ENCODE measurements around the gene ZNF692. TPM values are rescaled to one million over a fixed set of nuclear protein-coding genes. Genes with fewer than 3 reads are reported as not detected.

ZNF692 gene
- total and polyA plus RNA-seq, 2 of the 13 experiments (the other 11 are each of a cell fraction or from before 2014, with no cell fraction given), result 27.3 to 45.8 TPM

DNA sequence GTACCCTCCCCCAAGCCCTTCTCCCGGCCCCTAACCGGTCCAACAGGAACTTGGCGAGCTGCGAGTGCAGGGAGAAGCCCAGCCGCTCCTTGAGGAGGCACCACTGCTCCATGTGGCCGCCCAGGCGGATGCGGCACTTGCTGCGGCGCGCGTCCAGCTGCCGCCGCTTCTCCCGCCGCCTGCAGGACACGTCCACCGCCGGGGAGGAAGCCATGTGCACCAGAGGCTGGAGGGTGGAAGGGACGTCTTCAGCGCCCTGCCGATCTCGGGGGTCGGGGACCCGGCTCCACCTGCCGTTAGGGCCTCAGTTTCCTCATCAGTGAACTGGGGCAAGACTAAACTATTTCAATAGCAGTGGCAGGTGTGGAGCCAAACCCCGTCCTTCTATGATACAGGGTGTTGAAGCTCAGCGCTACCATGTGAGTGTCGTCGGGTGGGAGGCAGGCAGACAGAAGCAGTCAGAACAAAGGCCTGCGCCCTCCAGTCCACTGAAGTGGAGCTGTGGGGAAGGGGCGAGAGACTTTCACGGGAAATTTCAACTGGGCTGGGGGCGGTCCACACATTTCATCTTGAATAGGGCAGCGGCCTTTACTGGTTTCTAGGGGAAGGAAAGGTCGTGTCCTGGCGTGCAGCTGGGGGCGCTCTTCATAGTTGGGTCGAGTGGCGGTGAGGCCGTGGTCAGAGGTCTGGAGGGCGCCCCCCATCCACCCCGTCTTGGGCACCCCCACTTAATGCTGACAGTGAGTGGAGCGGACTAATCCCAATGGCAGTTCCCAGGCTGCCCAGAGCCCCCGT lies 592 bp downstream of the ZNF692 start (continued):
- TF ChIP-seq, protein P1, sequence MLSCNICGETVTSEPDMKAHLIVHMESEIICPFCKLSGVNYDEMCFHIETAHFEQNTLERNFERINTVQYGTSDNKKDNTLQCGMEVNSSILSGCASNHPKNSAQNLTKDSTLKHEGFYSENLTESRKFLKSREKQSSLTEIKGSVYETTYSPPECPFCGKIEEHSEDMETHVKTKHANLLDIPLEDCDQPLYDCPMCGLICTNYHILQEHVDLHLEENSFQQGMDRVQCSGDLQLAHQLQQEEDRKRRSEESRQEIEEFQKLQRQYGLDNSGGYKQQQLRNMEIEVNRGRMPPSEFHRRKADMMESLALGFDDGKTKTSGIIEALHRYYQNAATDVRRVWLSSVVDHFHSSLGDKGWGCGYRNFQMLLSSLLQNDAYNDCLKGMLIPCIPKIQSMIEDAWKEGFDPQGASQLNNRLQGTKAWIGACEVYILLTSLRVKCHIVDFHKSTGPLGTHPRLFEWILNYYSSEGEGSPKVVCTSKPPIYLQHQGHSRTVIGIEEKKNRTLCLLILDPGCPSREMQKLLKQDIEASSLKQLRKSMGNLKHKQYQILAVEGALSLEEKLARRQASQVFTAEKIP (CRISPR knock-in tag; IDR thresholded peaks at IDR 0.05; ENCODE audit: borderline replicate concordance), result no peak
- TF ChIP-seq TCF12 (IDR thresholded peaks at IDR 0.05), result no peak
- peak; percentile 70; the same call in 1 of the 2 replicates for TF ChIP-seq TCF12 (CRISPR knock-in tag; IDR thresholded peaks at IDR 0.05)
- TF ChIP-seq, protein P2, sequence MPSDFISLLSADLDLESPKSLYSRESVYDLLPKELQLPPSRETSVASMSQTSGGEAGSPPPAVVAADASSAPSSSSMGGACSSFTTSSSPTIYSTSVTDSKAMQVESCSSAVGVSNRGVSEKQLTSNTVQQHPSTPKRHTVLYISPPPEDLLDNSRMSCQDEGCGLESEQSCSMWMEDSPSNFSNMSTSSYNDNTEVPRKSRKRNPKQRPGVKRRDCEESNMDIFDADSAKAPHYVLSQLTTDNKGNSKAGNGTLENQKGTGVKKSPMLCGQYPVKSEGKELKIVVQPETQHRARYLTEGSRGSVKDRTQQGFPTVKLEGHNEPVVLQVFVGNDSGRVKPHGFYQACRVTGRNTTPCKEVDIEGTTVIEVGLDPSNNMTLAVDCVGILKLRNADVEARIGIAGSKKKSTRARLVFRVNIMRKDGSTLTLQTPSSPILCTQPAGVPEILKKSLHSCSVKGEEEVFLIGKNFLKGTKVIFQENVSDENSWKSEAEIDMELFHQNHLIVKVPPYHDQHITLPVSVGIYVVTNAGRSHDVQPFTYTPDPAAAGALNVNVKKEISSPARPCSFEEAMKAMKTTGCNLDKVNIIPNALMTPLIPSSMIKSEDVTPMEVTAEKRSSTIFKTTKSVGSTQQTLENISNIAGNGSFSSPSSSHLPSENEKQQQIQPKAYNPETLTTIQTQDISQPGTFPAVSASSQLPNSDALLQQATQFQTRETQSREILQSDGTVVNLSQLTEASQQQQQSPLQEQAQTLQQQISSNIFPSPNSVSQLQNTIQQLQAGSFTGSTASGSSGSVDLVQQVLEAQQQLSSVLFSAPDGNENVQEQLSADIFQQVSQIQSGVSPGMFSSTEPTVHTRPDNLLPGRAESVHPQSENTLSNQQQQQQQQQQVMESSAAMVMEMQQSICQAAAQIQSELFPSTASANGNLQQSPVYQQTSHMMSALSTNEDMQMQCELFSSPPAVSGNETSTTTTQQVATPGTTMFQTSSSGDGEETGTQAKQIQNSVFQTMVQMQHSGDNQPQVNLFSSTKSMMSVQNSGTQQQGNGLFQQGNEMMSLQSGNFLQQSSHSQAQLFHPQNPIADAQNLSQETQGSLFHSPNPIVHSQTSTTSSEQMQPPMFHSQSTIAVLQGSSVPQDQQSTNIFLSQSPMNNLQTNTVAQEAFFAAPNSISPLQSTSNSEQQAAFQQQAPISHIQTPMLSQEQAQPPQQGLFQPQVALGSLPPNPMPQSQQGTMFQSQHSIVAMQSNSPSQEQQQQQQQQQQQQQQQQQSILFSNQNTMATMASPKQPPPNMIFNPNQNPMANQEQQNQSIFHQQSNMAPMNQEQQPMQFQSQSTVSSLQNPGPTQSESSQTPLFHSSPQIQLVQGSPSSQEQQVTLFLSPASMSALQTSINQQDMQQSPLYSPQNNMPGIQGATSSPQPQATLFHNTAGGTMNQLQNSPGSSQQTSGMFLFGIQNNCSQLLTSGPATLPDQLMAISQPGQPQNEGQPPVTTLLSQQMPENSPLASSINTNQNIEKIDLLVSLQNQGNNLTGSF (CRISPR knock-in tag; IDR thresholded peaks at IDR 0.05), result peak; percentile 64; the same call in 1 of the 2 replicates
- TF ChIP-seq, protein P3, sequence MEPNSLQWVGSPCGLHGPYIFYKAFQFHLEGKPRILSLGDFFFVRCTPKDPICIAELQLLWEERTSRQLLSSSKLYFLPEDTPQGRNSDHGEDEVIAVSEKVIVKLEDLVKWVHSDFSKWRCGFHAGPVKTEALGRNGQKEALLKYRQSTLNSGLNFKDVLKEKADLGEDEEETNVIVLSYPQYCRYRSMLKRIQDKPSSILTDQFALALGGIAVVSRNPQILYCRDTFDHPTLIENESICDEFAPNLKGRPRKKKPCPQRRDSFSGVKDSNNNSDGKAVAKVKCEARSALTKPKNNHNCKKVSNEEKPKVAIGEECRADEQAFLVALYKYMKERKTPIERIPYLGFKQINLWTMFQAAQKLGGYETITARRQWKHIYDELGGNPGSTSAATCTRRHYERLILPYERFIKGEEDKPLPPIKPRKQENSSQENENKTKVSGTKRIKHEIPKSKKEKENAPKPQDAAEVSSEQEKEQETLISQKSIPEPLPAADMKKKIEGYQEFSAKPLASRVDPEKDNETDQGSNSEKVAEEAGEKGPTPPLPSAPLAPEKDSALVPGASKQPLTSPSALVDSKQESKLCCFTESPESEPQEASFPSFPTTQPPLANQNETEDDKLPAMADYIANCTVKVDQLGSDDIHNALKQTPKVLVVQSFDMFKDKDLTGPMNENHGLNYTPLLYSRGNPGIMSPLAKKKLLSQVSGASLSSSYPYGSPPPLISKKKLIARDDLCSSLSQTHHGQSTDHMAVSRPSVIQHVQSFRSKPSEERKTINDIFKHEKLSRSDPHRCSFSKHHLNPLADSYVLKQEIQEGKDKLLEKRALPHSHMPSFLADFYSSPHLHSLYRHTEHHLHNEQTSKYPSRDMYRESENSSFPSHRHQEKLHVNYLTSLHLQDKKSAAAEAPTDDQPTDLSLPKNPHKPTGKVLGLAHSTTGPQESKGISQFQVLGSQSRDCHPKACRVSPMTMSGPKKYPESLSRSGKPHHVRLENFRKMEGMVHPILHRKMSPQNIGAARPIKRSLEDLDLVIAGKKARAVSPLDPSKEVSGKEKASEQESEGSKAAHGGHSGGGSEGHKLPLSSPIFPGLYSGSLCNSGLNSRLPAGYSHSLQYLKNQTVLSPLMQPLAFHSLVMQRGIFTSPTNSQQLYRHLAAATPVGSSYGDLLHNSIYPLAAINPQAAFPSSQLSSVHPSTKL (CRISPR knock-in tag; IDR thresholded peaks at IDR 0.05), result peak; percentile 23; the same call in 1 of the 2 replicates
- TF ChIP-seq, protein P4, sequence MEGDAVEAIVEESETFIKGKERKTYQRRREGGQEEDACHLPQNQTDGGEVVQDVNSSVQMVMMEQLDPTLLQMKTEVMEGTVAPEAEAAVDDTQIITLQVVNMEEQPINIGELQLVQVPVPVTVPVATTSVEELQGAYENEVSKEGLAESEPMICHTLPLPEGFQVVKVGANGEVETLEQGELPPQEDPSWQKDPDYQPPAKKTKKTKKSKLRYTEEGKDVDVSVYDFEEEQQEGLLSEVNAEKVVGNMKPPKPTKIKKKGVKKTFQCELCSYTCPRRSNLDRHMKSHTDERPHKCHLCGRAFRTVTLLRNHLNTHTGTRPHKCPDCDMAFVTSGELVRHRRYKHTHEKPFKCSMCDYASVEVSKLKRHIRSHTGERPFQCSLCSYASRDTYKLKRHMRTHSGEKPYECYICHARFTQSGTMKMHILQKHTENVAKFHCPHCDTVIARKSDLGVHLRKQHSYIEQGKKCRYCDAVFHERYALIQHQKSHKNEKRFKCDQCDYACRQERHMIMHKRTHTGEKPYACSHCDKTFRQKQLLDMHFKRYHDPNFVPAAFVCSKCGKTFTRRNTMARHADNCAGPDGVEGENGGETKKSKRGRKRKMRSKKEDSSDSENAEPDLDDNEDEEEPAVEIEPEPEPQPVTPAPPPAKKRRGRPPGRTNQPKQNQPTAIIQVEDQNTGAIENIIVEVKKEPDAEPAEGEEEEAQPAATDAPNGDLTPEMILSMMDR (CRISPR knock-in tag; IDR thresholded peaks at IDR 0.05), result peak; percentile 75
- 0 out of 2 replicates have a peak, but pooled peaks have one; percentile 37 for TF ChIP-seq CBX5 (CRISPR knock-in tag; IDR thresholded peaks at IDR 0.05; ENCODE audit: borderline replicate concordance)
- 0 out of 2 replicates have a peak, but pooled peaks have one; percentile 37 for TF ChIP-seq PAWR (CRISPR knock-in tag; IDR thresholded peaks at IDR 0.05; ENCODE audit: borderline replicate concordance)
- no peak for TF ChIP-seq ZNF326 (CRISPR knock-in tag; IDR thresholded peaks at IDR 0.05; ENCODE audit: borderline replicate concordance)
- peak; percentile 74; the same call in 1 of the 2 replicates for TF ChIP-seq ZFP82 (CRISPR knock-in tag; IDR thresholded peaks at IDR 0.05; ENCODE audit: borderline replicate concordance)
- TF ChIP-seq, protein P5, sequence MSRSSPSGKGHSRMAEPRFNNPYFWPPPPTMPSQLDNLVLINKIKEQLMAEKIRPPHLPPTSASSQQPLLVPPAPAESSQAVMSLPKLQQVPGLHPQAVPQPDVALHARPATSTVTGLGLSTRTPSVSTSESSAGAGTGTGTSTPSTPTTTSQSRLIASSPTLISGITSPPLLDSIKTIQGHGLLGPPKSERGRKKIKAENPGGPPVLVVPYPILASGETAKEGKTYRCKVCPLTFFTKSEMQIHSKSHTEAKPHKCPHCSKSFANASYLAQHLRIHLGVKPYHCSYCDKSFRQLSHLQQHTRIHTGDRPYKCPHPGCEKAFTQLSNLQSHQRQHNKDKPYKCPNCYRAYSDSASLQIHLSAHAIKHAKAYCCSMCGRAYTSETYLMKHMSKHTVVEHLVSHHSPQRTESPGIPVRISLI (CRISPR knock-in tag; IDR thresholded peaks at IDR 0.05; ENCODE audit: borderline replicate concordance), result 0 out of 2 replicates have a peak, but pooled peaks have one; percentile 19

Data from HepG2 (cell line).